ENCODE results near the gene GNAQ. TPM values are rescaled to one million over a fixed set of nuclear protein-coding genes. Genes with fewer than 3 reads are reported as not detected.

The GNAQ gene
- polyA plus RNA-seq, 3 donors, result 8.3 to 51.0 (median 9.6) TPM

DNA sequence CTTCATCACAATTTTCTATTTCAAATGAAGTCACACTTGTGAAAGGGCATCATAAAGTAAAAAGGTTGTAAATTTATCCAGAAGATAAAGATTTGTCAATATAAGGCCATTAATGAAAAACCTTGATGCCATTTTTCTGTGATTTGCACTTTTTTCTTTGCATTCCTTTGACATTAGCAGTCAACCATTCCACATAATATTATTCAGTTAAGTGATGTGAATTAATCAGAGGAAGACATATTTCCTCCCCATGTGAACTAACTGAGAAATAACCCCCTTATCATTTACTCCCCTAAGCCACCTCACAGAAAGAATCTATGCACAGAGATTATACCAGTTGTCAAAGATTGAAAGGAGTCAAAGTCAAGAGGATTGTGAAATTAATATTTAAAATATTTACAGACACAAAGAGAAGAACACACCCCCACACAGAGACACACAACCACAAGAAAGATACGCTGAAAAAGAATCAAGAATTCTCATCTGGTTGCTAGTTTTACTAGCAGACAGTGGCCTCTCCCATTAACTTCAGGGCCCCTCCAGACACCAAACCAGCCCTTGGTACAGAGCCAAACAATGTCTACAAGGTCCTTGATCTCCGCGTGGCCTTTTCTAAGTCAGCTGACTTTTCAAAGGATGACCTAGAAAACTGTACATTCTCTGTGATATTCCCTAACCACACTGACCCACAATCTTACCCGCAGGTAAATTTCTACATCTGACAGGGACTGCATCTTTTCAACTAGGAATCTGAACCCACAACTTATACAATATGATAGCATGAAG is 29.5 kb downstream of the GNAQ start:
- H3K4me1 ChIP-seq (ENCODE audit: control insufficient read depth in 1 of 2, insufficient read depth in 2 of 2, low read length in 2 of 2), result peaks cover 44 to 51% of the 10 kb centered on the region in 2 donors
- H3K4me1 Mint-ChIP-seq, result peaks cover 71% of the 10 kb centered on the region
- intact Hi-C loops (cut with micrococcal nuclease), result no loop called here
- DNase-seq, result no peak
- 100% methylated on average over 1 of the region's 4 CpGs for WGBS (ENCODE audit: insufficient coverage)
- no peaks in the 10 kb centered on the region for H3K36me3 ChIP-seq (replicated peaks in 1 of 2; ENCODE audit: control insufficient read depth in 1 of 2, insufficient read depth in 2 of 2, low read length in 2 of 2)
- H3K9me3 Mint-ChIP-seq, result no peaks in the 10 kb centered on the region
- H3K27me3 ChIP-seq (ENCODE audit: control insufficient read depth in 2 of 2, insufficient read depth in 2 of 2, low read length in 2 of 2), result no peaks in the 10 kb centered on the region
- H3K27ac ChIP-seq (ENCODE audit: low read depth in 1 of 2, low read length in 2 of 2), result peak overlapping the region in 1 of 2 donors; percentile 10
- H3K4me3 Mint-ChIP-seq, result no peak overlapping the region
- TF ChIP-seq, protein P1, sequence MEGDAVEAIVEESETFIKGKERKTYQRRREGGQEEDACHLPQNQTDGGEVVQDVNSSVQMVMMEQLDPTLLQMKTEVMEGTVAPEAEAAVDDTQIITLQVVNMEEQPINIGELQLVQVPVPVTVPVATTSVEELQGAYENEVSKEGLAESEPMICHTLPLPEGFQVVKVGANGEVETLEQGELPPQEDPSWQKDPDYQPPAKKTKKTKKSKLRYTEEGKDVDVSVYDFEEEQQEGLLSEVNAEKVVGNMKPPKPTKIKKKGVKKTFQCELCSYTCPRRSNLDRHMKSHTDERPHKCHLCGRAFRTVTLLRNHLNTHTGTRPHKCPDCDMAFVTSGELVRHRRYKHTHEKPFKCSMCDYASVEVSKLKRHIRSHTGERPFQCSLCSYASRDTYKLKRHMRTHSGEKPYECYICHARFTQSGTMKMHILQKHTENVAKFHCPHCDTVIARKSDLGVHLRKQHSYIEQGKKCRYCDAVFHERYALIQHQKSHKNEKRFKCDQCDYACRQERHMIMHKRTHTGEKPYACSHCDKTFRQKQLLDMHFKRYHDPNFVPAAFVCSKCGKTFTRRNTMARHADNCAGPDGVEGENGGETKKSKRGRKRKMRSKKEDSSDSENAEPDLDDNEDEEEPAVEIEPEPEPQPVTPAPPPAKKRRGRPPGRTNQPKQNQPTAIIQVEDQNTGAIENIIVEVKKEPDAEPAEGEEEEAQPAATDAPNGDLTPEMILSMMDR (IDR thresholded peaks at IDR 0.05), result no peak
- H3K4me3 ChIP-seq (replicated peaks in 1 of 3; ENCODE audit: low read depth in 2 of 3, low read length in 3 of 3), result no peak overlapping the region
- H3K9me3 ChIP-seq (replicated peaks in 1 of 2; ENCODE audit: control insufficient read depth in 1 of 2, insufficient read depth in 1 of 2, low read length in 2 of 2), result no peaks in the 10 kb centered on the region
- peak overlapping the region in 2 of 7 donors; percentile 77 for H3K27ac Mint-ChIP-seq
- no peak overlapping the region for H3K4me2 ChIP-seq (replicated peaks; ENCODE audit: extremely low read depth, low read length, poor library complexity, severe bottlenecking)
- H3K9ac ChIP-seq (ENCODE audit: insufficient read depth, low read length, poor library complexity, severe bottlenecking), result no peak overlapping the region
- H3K27me3 Mint-ChIP-seq (ENCODE audit: low read depth in 3 of 3), result peaks cover 0 to 2% (median 0%) of the 10 kb centered on the region in 3 donors
- peaks cover 98% of the 10 kb centered on the region for H4K20me1 ChIP-seq (ENCODE audit: insufficient read depth, low read length)
- H3K36me3 Mint-ChIP-seq, result peaks cover 6 to 21% of the 10 kb centered on the region in 2 donors
- no peak overlapping the region for H2AFZ ChIP-seq (ENCODE audit: insufficient read depth, low read depth, low read length, poor library complexity, severe bottlenecking)
- peaks cover 100% of the 10 kb centered on the region for H3K79me2 ChIP-seq (ENCODE audit: insufficient read depth, low read length)

DNA sequence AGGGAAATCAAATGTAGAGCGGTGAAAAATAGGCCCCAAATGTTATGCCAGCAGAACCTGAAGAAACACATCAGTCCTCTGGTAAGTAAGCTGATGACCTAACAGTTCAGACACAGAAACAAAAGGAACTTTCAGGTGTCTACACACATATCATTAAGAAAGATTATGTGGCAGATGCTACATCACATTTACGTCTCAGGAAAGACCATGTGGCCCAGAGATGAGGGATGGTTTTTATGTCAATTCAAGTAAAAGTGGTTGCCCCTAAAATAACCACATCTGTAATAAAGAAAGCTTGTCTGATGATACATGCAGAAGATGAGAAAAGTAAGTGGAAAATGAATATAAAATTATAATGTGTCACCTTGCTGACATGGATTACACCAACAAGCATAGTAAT is 31.4 kb downstream of the GNAQ start:
- intact Hi-C loops (cut with micrococcal nuclease), result no loop called here
- peaks cover 100% of the 10 kb centered on the region for H3K79me2 ChIP-seq (ENCODE audit: insufficient read depth, low read length)
- no peak overlapping the region for H3K4me3 ChIP-seq (replicated peaks in 1 of 3; ENCODE audit: low read depth in 2 of 3, low read length in 3 of 3)
- H3K36me3 ChIP-seq (replicated peaks in 1 of 2; ENCODE audit: control insufficient read depth in 1 of 2, insufficient read depth in 2 of 2, low read length in 2 of 2), result no peaks in the 10 kb centered on the region
- peaks cover 98% of the 10 kb centered on the region for H4K20me1 ChIP-seq (ENCODE audit: insufficient read depth, low read length)
- no peak for DNase-seq
- peaks cover 32 to 44% of the 10 kb centered on the region in 2 donors for H3K4me1 ChIP-seq (ENCODE audit: control insufficient read depth in 1 of 2, insufficient read depth in 2 of 2, low read length in 2 of 2)
- no peaks in the 10 kb centered on the region for H3K9me3 Mint-ChIP-seq
- peak overlapping the region in 1 of 7 donors; percentile 13 for H3K27ac Mint-ChIP-seq
- no peaks in the 10 kb centered on the region for H3K27me3 ChIP-seq (ENCODE audit: control insufficient read depth in 2 of 2, insufficient read depth in 2 of 2, low read length in 2 of 2)
- no peak overlapping the region for H3K9ac ChIP-seq (ENCODE audit: insufficient read depth, low read length, poor library complexity, severe bottlenecking)
- peaks cover 0 to 2% (median 0%) of the 10 kb centered on the region in 3 donors for H3K27me3 Mint-ChIP-seq (ENCODE audit: low read depth in 3 of 3)
- no peaks in the 10 kb centered on the region for H3K9me3 ChIP-seq (replicated peaks in 1 of 2; ENCODE audit: control insufficient read depth in 1 of 2, insufficient read depth in 1 of 2, low read length in 2 of 2)
- WGBS (ENCODE audit: insufficient coverage), result no CpG with 5 or more reads among the region's 2 CpGs
- H3K4me3 Mint-ChIP-seq, result no peak overlapping the region
- no peak overlapping the region for H3K4me2 ChIP-seq (replicated peaks; ENCODE audit: extremely low read depth, low read length, poor library complexity, severe bottlenecking)
- H2AFZ ChIP-seq (ENCODE audit: insufficient read depth, low read depth, low read length, poor library complexity, severe bottlenecking), result no peak overlapping the region
- peaks cover 65% of the 10 kb centered on the region for H3K4me1 Mint-ChIP-seq
- peaks cover 6 to 16% of the 10 kb centered on the region in 2 donors for H3K36me3 Mint-ChIP-seq
- TF ChIP-seq, protein P1 (IDR thresholded peaks at IDR 0.05), result no peak
- no peak overlapping the region for H3K27ac ChIP-seq (ENCODE audit: low read depth in 1 of 2, low read length in 2 of 2)

Data from CD14-positive monocyte (primary cell).